AG04449 (cell line): ENCODE data around the gene FBXO46.

Experiments used
- CTCF ChIA-PET: fragments of 350-600 bp; formaldehyde crosslinking; extraction: SDS; loops from one replicate; lab custom pipeline; 2021; ENCODE audit warnings: antibody characterized with exemption; lab: Yijun Ruan, JAX
- POLR2A ChIA-PET: fragments of 400-600, 350-600 bp; formaldehyde crosslinking; extraction: SDS; loops from one replicate; lab custom pipeline; 2020; ENCODE audit warnings: antibody characterized with exemption, inconsistent platforms; lab: Yijun Ruan, JAX
- DNase-seq: peaks from one replicate; pipeline ENCODE4 v3.0.0-alpha.2; 2010; ENCODE audit warnings: low read depth, low spot score
- H3K4me3 ChIP-seq: 2 replicates; pipeline ENCODE4 v1.5.1; 2011; ENCODE audit warnings: low read depth, mild to moderate bottlenecking, control low read depth, low read length
- TF ChIP-seq, protein P1 (sequence below): IDR thresholded peaks from one replicate; pipeline ENCODE4 v1.5.1; 2011; ENCODE audit warnings: mild to moderate bottlenecking, moderate library complexity, low read length, control low read depth, inconsistent platforms; ENCODE audit not compliant: insufficient read depth; ENCODE audit errors: missing control alignments

Gene FBXO46

GRCh38 chr19:45777395-45777961, 46.8 kb upstream of the FBXO46 start:
- DNase-seq = no peak
- TF ChIP-seq, protein P1, sequence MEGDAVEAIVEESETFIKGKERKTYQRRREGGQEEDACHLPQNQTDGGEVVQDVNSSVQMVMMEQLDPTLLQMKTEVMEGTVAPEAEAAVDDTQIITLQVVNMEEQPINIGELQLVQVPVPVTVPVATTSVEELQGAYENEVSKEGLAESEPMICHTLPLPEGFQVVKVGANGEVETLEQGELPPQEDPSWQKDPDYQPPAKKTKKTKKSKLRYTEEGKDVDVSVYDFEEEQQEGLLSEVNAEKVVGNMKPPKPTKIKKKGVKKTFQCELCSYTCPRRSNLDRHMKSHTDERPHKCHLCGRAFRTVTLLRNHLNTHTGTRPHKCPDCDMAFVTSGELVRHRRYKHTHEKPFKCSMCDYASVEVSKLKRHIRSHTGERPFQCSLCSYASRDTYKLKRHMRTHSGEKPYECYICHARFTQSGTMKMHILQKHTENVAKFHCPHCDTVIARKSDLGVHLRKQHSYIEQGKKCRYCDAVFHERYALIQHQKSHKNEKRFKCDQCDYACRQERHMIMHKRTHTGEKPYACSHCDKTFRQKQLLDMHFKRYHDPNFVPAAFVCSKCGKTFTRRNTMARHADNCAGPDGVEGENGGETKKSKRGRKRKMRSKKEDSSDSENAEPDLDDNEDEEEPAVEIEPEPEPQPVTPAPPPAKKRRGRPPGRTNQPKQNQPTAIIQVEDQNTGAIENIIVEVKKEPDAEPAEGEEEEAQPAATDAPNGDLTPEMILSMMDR = no peak
- CTCF ChIA-PET = interaction anchor here (2.7 kb wide), 1 partner anchor 8 kb away, joined by 17 read pairs; the partner anchor contains the start of gene SIX5
- POLR2A ChIA-PET = no interaction called here
- H3K4me3 ChIP-seq = no peak overlapping the region

- TF ChIP-seq, protein P1 = no peak
- ChIA-PET CTCF (interaction anchor here (0.6 to 9.9 kb wide), 5 partner anchors 7 to 296 kb away, joined by 3 to 170 read pairs (median 19); partner anchors contain the start of gene DMPK), POLR2A (no interaction called here)
- H3K4me3 ChIP-seq = no peak overlapping the region
- no peak for DNase-seq
Observed at GRCh38 chr19:45774765-45775164, 44.1 kb upstream of the FBXO46 start.

DNA sequence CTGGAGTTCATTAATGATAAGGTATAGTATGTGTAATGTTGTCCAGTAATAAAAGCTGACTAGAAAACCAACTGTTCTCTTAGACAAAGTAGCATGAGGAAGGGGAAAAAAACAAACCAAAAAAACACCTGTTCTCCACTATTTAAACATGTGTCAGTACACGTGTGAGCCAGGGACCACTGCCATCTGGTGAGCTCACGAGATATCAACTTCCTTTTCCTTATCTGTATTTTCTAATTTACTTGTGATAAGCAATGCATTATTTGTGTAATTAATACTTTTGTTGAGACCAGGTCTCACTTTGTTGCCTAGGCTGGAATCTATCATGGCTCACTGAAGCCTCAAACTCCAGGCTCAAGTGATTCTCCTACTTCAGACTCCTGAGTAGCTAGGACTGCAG, 42.7 kb upstream of the FBXO46 start:
- H3K4me3 ChIP-seq = no peak overlapping the region
- TF ChIP-seq, protein P1 = no peak
- no peak for DNase-seq
- POLR2A ChIA-PET = interaction anchor here (1.8 kb wide), 1 partner anchor 9 kb away, joined by 11 read pairs; the partner anchor contains the start of gene DMPK
- CTCF ChIA-PET = interaction anchor here (0.6 to 9.9 kb wide), 5 partner anchors 9 to 622 kb away, joined by 3 to 170 read pairs (median 19); partner anchors contain the start of gene DMPK

DNA sequence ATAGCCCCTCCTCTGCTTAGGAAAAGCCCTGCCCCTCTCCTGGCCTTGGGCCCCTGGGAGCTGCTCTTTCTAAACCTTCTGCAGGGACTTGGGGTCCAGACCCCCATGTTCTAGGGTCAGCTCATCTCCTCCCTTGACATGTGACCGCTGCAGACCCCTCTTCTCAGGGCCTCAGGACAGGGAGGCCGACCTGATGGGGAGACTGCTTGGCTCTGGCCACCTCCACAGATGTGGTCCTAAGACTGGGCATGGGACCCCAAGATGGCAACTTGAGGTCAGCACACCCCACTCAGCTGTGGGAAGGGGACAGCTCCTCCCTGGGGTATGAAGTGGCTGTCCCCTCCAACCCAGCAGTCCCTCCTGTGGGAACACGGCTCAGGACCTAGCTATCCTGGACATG, 42.2 kb upstream of the FBXO46 start:
- CTCF ChIA-PET = interaction anchor here (0.6 to 9.9 kb wide), 6 partner anchors 9 to 622 kb away, joined by 3 to 170 read pairs (median 12); partner anchors contain the start of gene DMPK
- POLR2A ChIA-PET = interaction anchor here (1.0 to 6.2 kb wide), 3 partner anchors 9 to 27 kb away, joined by 3 to 65 read pairs (median 11); partner anchors contain the start of gene DMPK
- H3K4me3 ChIP-seq = no peak overlapping the region
- TF ChIP-seq, protein P1 = no peak
- no peak for DNase-seq

GRCh38 chr19:45772130-45772840, 41.6 kb upstream of the FBXO46 start:
- CTCF ChIA-PET = interaction anchor here (1.0 to 9.9 kb wide), 4 partner anchors 10 to 45 kb away, joined by 3 to 170 read pairs (median 20); partner anchors contain the start of gene DMPK
- H3K4me3 ChIP-seq = no peak overlapping the region
- DNase-seq = no peak
- TF ChIP-seq, protein P1 = no peak
- POLR2A ChIA-PET = interaction anchor here (1.0 to 6.2 kb wide), 2 partner anchors 10 to 27 kb away, joined by 3 to 65 read pairs; partner anchors contain the start of gene DMPK
